Stomach (tissue), 4 donors: ENCODE data around the gene MAEA.

Experiments used
- CTCF ChIP-seq, 7 experiments: fragments of 450-650 bp in 4 of 7; fragments of 200-600 bp in 3 of 7; sonication (generic) in 3 of 7; IDR thresholded peaks; one replicate each; pipeline ENCODE4 v1.5.1; 2016 to 2019; ENCODE audit warnings: antibody characterized with exemption in 7 of 7, control low read depth in 2 of 7, mild to moderate bottlenecking in 1 of 7
- POLR2A ChIP-seq, 4 donors: fragments of 450-650 bp; IDR thresholded peaks; one replicate each; pipeline ENCODE4 v1.6.1; 2016; ENCODE audit warnings: antibody characterized with exemption in 4 of 4, control low read depth in 2 of 4, mild to moderate bottlenecking in 1 of 4, moderate library complexity in 1 of 4

- TF ChIP-seq CTCF (IDR thresholded peaks at IDR 0.05) (no peak), POLR2A (IDR thresholded peaks at IDR 0.05) (no peak)
Measured at GRCh38 chr4:1384675-1385372, 95.1 kb downstream of the MAEA start.
